Transverse colon (tissue), 4 donors: ENCODE data around the gene TMEM62.

Source experiments
- CTCF ChIP-seq, 5 experiments: fragments of 200-600 bp in 3 of 5; fragments of 450-650 bp in 2 of 5; sonication (generic) in 3 of 5; IDR thresholded peaks; 1 replicate in 2 of 5; 2 replicates in 3 of 5; pipeline ENCODE4 v1.5.1; 2016 to 2017; ENCODE audit warnings: antibody characterized with exemption in 5 of 5, inconsistent platforms in 3 of 5, mild to moderate bottlenecking in 2 of 5, moderate library complexity in 1 of 5
- POLR2A ChIP-seq: fragments of 450-650 bp; IDR thresholded peaks from one replicate; pipeline ENCODE4 v1.6.1; 2016; ENCODE audit warnings: antibody characterized with exemption, mild to moderate bottlenecking, moderate library complexity
- POLR2AphosphoS5 ChIP-seq, 3 donors: sonication (generic); formaldehyde crosslinking; IDR thresholded peaks; one replicate each; pipeline ENCODE4 v1.6.1; 2016; ENCODE audit warnings: antibody characterized with exemption in 3 of 3

DNA sequence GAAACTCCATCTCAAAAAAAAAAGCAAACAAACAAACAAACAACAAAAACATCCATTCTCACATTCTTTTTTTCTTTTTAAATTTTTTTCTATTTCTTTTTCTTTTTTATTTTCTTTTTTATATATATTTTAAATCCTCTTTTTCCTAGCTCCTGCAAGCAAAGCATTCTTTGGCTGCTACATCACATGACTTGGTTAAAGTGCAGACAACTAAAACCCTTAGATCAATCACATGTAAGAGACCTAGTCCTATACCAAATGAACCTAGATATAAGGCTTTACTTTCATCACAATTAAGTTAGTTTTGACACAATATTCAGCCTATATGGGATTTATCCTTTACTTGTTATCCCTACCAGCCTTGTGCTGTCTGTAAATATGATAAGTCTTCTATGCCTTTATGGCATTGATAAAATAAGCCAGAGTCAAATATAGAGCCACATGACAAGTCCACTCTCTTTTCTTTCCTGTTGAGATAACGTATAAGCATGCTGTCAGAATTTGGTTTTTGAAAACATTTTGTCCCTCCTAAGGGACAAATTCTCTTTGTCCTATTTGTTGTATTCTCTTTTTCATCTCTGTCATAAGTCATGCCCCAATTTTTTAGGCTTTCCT is 38.9 kb upstream of the TMEM62 start:
- TF ChIP-seq CTCF (IDR thresholded peaks at IDR 0.05), result no peak
- no peak for TF ChIP-seq POLR2AphosphoS5 (IDR thresholded peaks at IDR 0.05)
- TF ChIP-seq POLR2A, result no peak
